Gastroesophageal sphincter (tissue), 4 donors: Measurements from ENCODE around the gene XRCC3. TPM values are rescaled to one million over a fixed set of nuclear protein-coding genes. Genes with fewer than 3 reads are reported as not detected.
A peak's percentile ranks its signal among the peaks of the same experiment; 100 is the strongest.

Source experiments
- ATAC-seq: fragments of 150-250 bp; one replicate; pipeline ENCODE4 v1.9.1; 2016; ENCODE audit warnings: mild to moderate bottlenecking, moderate library complexity
- H3K27ac ChIP-seq, 4 donors: fragments of 200-600 bp; sonication (generic) in 3 of 4; 1 replicate in 3 of 4; 2 replicates in 1 of 4; pipeline ENCODE4 v1.5.1; 2016 to 2019
- H3K27me3 ChIP-seq: fragments of 200-600 bp; sonication (generic); one replicate; pipeline ENCODE4 v1.5.1; 2019
- H3K36me3 ChIP-seq, 2 donors: fragments of 200-600 bp; sonication (generic); one replicate each; pipeline ENCODE4 v1.5.1; 2019; ENCODE audit warnings: control low read depth in 1 of 2
- H3K4me1 ChIP-seq, 3 donors: fragments of 200-600 bp; sonication (generic); 1 replicate in 2 of 3; 2 replicates in 1 of 3; pipeline ENCODE4 v1.5.1; 2016 to 2019; ENCODE audit warnings: control low read depth in 2 of 3
- H3K4me3 ChIP-seq, 2 donors: fragments of 200-600 bp; sonication (generic); one replicate each; pipeline ENCODE4 v1.5.1; 2019; ENCODE audit warnings: mild to moderate bottlenecking in 1 of 2, moderate library complexity in 1 of 2
- H3K9me3 ChIP-seq, 3 donors: fragments of 200-600 bp; sonication (generic); one replicate each; pipeline ENCODE4 v1.5.1; 2017 to 2019; ENCODE audit warnings: control low read depth in 2 of 3
- CTCF ChIP-seq, 4 experiments: fragments of 200-600 bp in 2 of 4; fragments of 450-650 bp in 2 of 4; sonication (generic) in 1 of 4; IDR thresholded peaks; one replicate each; pipeline ENCODE4 v1.5.1; 2017 to 2019; ENCODE audit warnings: antibody characterized with exemption in 4 of 4, mild to moderate bottlenecking in 2 of 4, moderate library complexity in 2 of 4
- EP300 ChIP-seq: sonication (generic); formaldehyde crosslinking; IDR thresholded peaks from one replicate; pipeline ENCODE4 v1.6.1; 2017; ENCODE audit warnings: antibody characterized with exemption, mild to moderate bottlenecking
- POLR2A ChIP-seq, 2 donors: fragments of 450-650 bp; IDR thresholded peaks; one replicate each; pipeline ENCODE4 v1.6.1; 2017; ENCODE audit warnings: antibody characterized with exemption in 2 of 2, mild to moderate bottlenecking in 2 of 2, moderate library complexity in 1 of 2
- POLR2AphosphoS5 ChIP-seq: sonication (generic); formaldehyde crosslinking; IDR thresholded peaks from one replicate; pipeline ENCODE4 v1.6.1; 2017; ENCODE audit warnings: antibody characterized with exemption
- WGBS, 2 donors: methylation state at CpG; one replicate each; pipeline ENCODE4 v1.1.5; 2018; ENCODE audit warnings: low coverage in 1 of 2; 5-methylcytosine and 5-hydroxymethylcytosine counted together
- total RNA-seq, 4 donors: library from RNA; depleted of rRNA; stranded (reverse); fragments of >200 nt; gene quantifications; one replicate each; pipeline ENCODE4 v1.1.0, GENCODE V29; 2016

XRCC3 gene
- total RNA-seq, 4 donors from 2014 or later: 1.2 to 7.8 (median 3.6) TPM

GRCh38 chr14:103686831-103687485, 28.3 kb downstream of the XRCC3 start:
- H3K36me3 ChIP-seq: peaks cover 0 to 78% of the 10 kb centered on the region in 2 donors
- peaks cover 0 to 66% (median 3%) of the 10 kb centered on the region in 3 donors for H3K4me1 ChIP-seq
- no peaks in the 10 kb centered on the region for H3K9me3 ChIP-seq
- TF ChIP-seq POLR2A (IDR thresholded peaks at IDR 0.05): no peak
- TF ChIP-seq EP300: no peak
- TF ChIP-seq CTCF (IDR thresholded peaks at IDR 0.05): no peak
- TF ChIP-seq POLR2AphosphoS5: no peak
- ATAC-seq: no peak
- H3K27ac ChIP-seq: peak overlapping the region in 1 of 4 donors; percentile 54
- 75 to 80% methylated on average over 4 to 16 of the region's 19 CpGs for WGBS, 2 donors
- H3K27me3 ChIP-seq: no peaks in the 10 kb centered on the region
- no peak overlapping the region for H3K4me3 ChIP-seq

GRCh38 chr14:103685276-103686211, 29.7 kb downstream of the XRCC3 start:
- ATAC-seq: no peak
- Histone ChIP-seq H3K36me3 (peaks cover 0 to 87% of the 10 kb centered on the region in 2 donors), H3K4me3 (no peak overlapping the region), H3K4me1 (peaks cover 0 to 66% (median 3%) of the 10 kb centered on the region in 3 donors), H3K9me3 (no peaks in the 10 kb centered on the region), H3K27me3 (no peaks in the 10 kb centered on the region), H3K27ac (peak overlapping the region in 2 of 4 donors; percentile 5 to 54)
- 76 to 77% methylated on average over 8 to 23 of the region's 23 CpGs for WGBS, 2 donors
- TF ChIP-seq POLR2A (IDR thresholded peaks at IDR 0.05) (no peak), POLR2AphosphoS5 (no peak), CTCF (IDR thresholded peaks at IDR 0.05) (no peak), EP300 (no peak)

- WGBS, 2 donors: 62 to 90% methylated on average over 15 of the region's 15 CpGs
- Histone ChIP-seq H3K27ac (peak overlapping the region in 3 of 4 donors; percentile 11 to 54 (median 32)), H3K27me3 (no peaks in the 10 kb centered on the region), H3K4me1 (peaks cover 0 to 64% (median 0%) of the 10 kb centered on the region in 3 donors), H3K36me3 (peaks cover 0 to 93% of the 10 kb centered on the region in 2 donors), H3K9me3 (no peaks in the 10 kb centered on the region), H3K4me3 (no peak overlapping the region)
- ATAC-seq: no peak
- TF ChIP-seq POLR2A (IDR thresholded peaks at IDR 0.05): no peak
Observed at GRCh38 chr14:103684871-103685270, 30.4 kb downstream of the XRCC3 start.

DNA sequence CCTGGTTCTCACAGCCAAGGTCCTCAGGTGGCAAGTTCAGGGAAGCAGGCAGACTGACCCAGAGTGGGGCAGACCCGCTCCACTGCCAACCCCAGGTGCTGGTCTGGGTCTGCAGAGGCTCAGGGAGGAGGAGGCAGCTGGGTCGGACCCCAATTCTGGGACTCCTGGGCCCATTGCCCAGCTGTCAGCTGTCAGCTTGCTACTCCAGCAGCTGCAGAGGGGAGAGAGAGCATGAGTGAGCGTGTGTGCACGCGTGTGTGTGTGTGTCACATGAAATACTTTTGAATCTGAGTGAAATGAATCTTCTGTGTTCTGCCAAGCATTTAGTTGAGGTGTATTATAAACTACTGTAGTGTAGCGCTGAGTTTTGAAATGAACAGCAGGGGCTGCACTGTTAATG, 30.8 kb downstream of the XRCC3 start:
- TF ChIP-seq POLR2AphosphoS5 (no peak), CTCF (IDR thresholded peaks at IDR 0.05) (no peak), EP300 (no peak), POLR2A (IDR thresholded peaks at IDR 0.05) (no peak)
- Histone ChIP-seq H3K27me3 (no peaks in the 10 kb centered on the region), H3K36me3 (peaks cover 0 to 97% of the 10 kb centered on the region in 2 donors), H3K4me1 (peaks cover 0 to 64% (median 0%) of the 10 kb centered on the region in 3 donors), H3K27ac (peak overlapping the region in 3 of 4 donors; percentile 11 to 50 (median 32)), H3K9me3 (no peaks in the 10 kb centered on the region), H3K4me3 (no peak overlapping the region)
- ATAC-seq: no peak
- 44 to 68% methylated on average over 4 to 5 of the region's 6 CpGs for whole genome bisulfite sequencing, 2 donors

DNA sequence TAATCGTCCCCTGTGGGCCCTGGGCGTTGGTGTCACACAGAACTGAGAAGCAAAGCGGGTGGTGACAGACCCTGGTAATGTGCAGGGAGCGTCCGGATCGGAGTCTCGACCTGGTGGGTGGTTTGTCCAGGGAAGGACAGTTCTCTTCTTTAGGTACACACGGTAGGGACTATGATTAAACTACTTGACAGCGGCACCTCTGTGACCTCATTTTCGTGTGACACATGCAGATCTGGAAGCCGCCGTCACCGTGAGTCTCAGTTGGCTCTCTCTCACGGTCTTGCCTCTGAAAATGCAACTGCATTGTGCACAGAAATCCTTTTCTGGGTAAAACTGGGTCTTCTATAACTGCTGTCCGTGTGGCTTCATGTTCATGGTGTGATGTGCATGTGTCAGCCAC, 32.1 kb downstream of the XRCC3 start:
- H3K9me3 ChIP-seq: no peaks in the 10 kb centered on the region
- WGBS, 2 donors: 67 to 70% methylated on average over 7 to 15 of the region's 15 CpGs
- H3K36me3 ChIP-seq: peaks cover 0 to 100% of the 10 kb centered on the region in 2 donors
- H3K4me1 ChIP-seq: peaks cover 0 to 58% (median 0%) of the 10 kb centered on the region in 3 donors
- no peaks in the 10 kb centered on the region for H3K27me3 ChIP-seq
- ATAC-seq: no peak
- TF ChIP-seq EP300: no peak
- TF ChIP-seq POLR2A (IDR thresholded peaks at IDR 0.05): no peak
- no peak for TF ChIP-seq POLR2AphosphoS5
- no peak for TF ChIP-seq CTCF (IDR thresholded peaks at IDR 0.05)
- no peak overlapping the region for H3K4me3 ChIP-seq
- H3K27ac ChIP-seq: no peak overlapping the region
